ENCODE measurements around the gene TRERF1. TPM values are rescaled to one million over a fixed set of nuclear protein-coding genes. Genes with fewer than 3 reads are reported as not detected.

TRERF1 gene
- total and polyA plus RNA-seq, 5 donors from 2014 or later, result 2.3 to 55.7 (median 4.7) TPM

DNA sequence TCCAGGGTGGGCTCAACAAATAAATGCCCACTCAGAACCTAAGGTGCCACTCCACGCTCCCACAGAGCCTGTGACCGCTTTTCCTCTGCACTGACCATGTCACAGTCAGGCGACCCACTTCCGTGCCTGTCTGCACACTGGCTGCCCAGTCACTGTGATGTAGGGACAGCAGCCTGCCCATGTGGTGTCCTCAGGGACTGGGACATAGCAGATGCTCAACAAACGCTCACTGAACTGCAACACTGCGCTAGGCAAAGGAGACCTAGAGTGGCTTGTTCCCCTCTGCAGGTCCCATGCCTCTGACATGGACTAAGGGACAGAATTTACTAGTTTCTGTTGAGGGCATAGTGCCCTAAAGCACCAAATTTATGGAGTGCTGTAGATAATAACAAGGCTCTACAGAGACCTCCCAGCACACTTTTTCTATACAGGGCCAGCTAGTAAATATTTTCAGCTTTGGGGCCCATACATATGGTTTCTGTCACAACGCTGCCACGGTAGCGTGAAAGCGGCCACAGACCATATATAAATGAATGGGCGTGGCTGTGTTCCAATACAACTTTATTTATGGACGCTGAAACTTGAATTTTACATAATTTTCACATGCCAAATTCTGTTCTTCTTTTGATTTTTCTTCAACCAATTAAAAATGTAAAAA, 176.2 kb downstream of the TRERF1 start:
- peaks cover 4% of the 10 kb centered on the region for H3K36me3 Mint-ChIP-seq
- no peak overlapping the region for H3K4me3 Mint-ChIP-seq
- H3K9me3 ChIP-seq (ENCODE audit: control insufficient read depth in 2 of 2, low read length in 2 of 2), result no peaks in the 10 kb centered on the region
- H3K36me3 ChIP-seq (ENCODE audit: control insufficient read depth, insufficient read depth, low read length), result peaks cover 13% of the 10 kb centered on the region
- H3K4me1 Mint-ChIP-seq, result peaks cover 14 to 28% (median 21%) of the 10 kb centered on the region in 4 donors
- peaks cover 27% of the 10 kb centered on the region for H3K4me1 ChIP-seq (ENCODE audit: control insufficient read depth, insufficient read depth, low read length, poor library complexity, severe bottlenecking)
- ATAC-seq (ENCODE audit: low read depth in 2 of 2), result no peak
- no peak for DNase-seq
- no peak overlapping the region for H3K27ac ChIP-seq (ENCODE audit: insufficient read depth, low read length, poor library complexity, severe bottlenecking)
- H3K27ac Mint-ChIP-seq, result peak overlapping the region in 1 of 3 donors; percentile 25
- H3K27me3 Mint-ChIP-seq, result no peaks in the 10 kb centered on the region
- H3K27me3 ChIP-seq (ENCODE audit: control insufficient read depth, insufficient read depth, low read length), result no peaks in the 10 kb centered on the region
- H3K9me3 Mint-ChIP-seq, result no peaks in the 10 kb centered on the region
- no peak overlapping the region for H3K4me3 ChIP-seq (ENCODE audit: low read depth, low read length)

DNA sequence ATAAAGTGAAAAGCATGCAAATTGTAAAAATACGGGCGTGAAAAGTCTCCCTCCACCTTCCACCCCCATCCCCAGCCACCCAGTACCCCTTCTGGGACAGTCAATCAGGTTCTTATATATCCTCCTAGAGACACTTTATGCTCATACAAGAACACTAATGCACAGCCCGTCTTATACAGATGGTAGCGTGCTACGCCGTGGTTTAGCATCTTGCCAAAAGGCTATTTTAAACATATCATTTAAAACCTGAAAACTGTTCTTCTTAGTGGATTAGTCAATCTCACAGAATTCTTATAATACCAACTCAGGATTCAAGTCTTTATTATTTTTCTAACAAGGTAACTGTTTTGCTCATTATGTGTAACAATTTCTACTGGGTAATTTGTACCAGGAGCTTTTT, 176.8 kb downstream of the TRERF1 start:
- no peak for ATAC-seq (ENCODE audit: low read depth in 2 of 2)
- Histone ChIP-seq H3K4me1 (ENCODE audit: control insufficient read depth, insufficient read depth, low read length, poor library complexity, severe bottlenecking) (peaks cover 21% of the 10 kb centered on the region), H3K4me3 (ENCODE audit: low read depth, low read length) (no peak overlapping the region), H3K27me3 (ENCODE audit: control insufficient read depth, insufficient read depth, low read length) (no peaks in the 10 kb centered on the region), H3K27ac (ENCODE audit: insufficient read depth, low read length, poor library complexity, severe bottlenecking) (no peak overlapping the region), H3K36me3 (ENCODE audit: control insufficient read depth, insufficient read depth, low read length) (peaks cover 13% of the 10 kb centered on the region), H3K9me3 (ENCODE audit: control insufficient read depth in 2 of 2, low read length in 2 of 2) (no peaks in the 10 kb centered on the region)
- no peak overlapping the region for H3K4me3 Mint-ChIP-seq
- H3K4me1 Mint-ChIP-seq, result peaks cover 16 to 25% (median 21%) of the 10 kb centered on the region in 4 donors
- DNase-seq, result no peak
- H3K9me3 Mint-ChIP-seq, result no peaks in the 10 kb centered on the region
- H3K36me3 Mint-ChIP-seq, result peaks cover 9% of the 10 kb centered on the region
- H3K27ac Mint-ChIP-seq, result no peak overlapping the region
- H3K27me3 Mint-ChIP-seq, result no peaks in the 10 kb centered on the region

DNA sequence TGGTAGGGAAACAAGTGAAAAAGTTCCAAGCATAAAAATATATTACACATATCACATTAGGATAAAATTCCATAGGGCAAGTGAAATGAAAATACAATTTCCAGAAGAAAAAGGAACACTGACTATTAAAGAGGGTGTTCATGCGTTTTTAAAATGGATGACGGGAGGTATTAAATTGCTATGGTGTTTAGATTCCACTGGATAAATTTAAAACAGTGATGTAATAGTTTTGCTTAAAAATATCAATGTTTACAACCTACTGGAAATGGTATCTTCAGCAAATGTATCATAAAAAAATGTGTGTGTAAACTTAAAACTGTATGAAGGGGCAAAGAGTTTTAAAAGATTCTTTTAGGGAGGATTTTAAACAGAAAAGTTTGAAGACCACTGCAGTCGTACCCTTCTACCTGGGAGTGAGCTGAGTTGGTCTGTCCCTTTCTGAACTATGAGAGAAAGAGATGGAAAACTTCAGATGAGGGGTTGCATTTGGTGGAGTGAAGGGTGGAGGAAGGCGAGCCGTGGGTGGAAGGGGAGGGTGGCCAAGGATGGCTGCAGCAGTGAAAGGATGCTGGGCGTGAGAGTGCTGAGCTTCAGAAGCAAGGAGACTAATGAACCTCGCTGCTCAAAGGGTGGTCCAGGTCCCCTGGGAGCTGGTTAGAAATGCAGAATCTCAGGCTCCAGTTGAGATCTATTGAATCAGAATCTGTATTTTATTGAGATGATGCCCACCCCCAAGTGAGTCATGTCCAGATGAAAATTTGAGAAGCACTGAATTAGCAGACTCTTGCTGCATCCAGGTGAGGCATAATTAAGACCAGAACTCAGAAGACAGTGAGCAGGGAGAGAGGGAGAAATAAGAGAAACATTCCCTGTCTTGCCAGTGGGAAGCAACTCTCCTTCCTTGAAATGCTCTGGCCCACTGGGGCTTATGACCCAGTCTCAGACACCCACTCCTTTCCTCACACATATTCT, 179.6 kb downstream of the TRERF1 start:
- H3K36me3 Mint-ChIP-seq, result peaks cover 21% of the 10 kb centered on the region

DNA sequence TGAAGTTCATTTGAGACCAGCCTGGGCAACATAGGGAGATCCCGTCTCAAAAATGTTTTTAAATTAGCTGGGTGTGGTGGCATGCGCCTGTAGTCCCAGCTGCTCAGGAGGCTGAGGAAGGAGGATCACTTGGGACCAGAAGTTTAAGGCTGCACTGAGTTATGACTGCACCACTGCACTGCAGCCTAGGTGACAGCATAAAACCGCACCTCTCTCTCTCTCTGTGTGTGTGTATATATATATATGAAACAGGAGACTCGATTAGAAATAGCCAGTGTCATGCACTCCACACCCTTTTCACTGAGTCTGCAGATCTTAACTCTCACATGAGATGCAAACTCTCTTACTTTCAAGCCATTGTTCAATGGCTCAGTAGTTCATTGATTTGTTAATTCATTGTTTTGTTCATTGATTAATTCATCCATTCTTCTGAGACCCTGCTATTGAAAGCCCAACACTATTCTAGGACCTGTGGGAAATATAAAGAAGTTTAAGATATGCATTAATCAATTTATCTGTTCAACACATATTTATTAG, 181.7 kb downstream of the TRERF1 start:
- Mint-ChIP-seq H3K36me3 (peaks cover 21% of the 10 kb centered on the region), H3K4me3 (no peak overlapping the region), H3K9me3 (no peaks in the 10 kb centered on the region), H3K27ac (peak overlapping the region in 1 of 3 donors; percentile 56), H3K4me1 (peaks cover 0 to 9% (median 7%) of the 10 kb centered on the region in 4 donors), H3K27me3 (no peaks in the 10 kb centered on the region)
- Histone ChIP-seq H3K4me1 (ENCODE audit: control insufficient read depth, insufficient read depth, low read length, poor library complexity, severe bottlenecking) (no peaks in the 10 kb centered on the region), H3K27me3 (ENCODE audit: control insufficient read depth, insufficient read depth, low read length) (no peaks in the 10 kb centered on the region), H3K9me3 (ENCODE audit: control insufficient read depth in 2 of 2, low read length in 2 of 2) (no peaks in the 10 kb centered on the region), H3K27ac (ENCODE audit: insufficient read depth, low read length, poor library complexity, severe bottlenecking) (no peak overlapping the region), H3K36me3 (ENCODE audit: control insufficient read depth, insufficient read depth, low read length) (peaks cover 16% of the 10 kb centered on the region), H3K4me3 (ENCODE audit: low read depth, low read length) (no peak overlapping the region)
- no peak for DNase-seq
- no peak for ATAC-seq (ENCODE audit: low read depth in 2 of 2)

More for the DNA sequence above, 179.6 kb downstream of the TRERF1 start:
- H3K4me3 Mint-ChIP-seq, result no peak overlapping the region
- Histone ChIP-seq H3K4me1 (ENCODE audit: control insufficient read depth, insufficient read depth, low read length, poor library complexity, severe bottlenecking) (no peaks in the 10 kb centered on the region), H3K9me3 (ENCODE audit: control insufficient read depth in 2 of 2, low read length in 2 of 2) (no peaks in the 10 kb centered on the region), H3K36me3 (ENCODE audit: control insufficient read depth, insufficient read depth, low read length) (peaks cover 25% of the 10 kb centered on the region), H3K27me3 (ENCODE audit: control insufficient read depth, insufficient read depth, low read length) (no peaks in the 10 kb centered on the region), H3K27ac (ENCODE audit: insufficient read depth, low read length, poor library complexity, severe bottlenecking) (no peak overlapping the region), H3K4me3 (ENCODE audit: low read depth, low read length) (no peak overlapping the region)
- ATAC-seq (ENCODE audit: low read depth in 2 of 2), result no peak
- H3K27ac Mint-ChIP-seq, result peak overlapping the region in 2 of 3 donors; percentile 48 to 64
- no peaks in the 10 kb centered on the region for H3K27me3 Mint-ChIP-seq
- no peaks in the 10 kb centered on the region for H3K9me3 Mint-ChIP-seq
- H3K4me1 Mint-ChIP-seq, result peaks cover 0 to 10% (median 7%) of the 10 kb centered on the region in 4 donors
- DNase-seq, result no peak

DNA sequence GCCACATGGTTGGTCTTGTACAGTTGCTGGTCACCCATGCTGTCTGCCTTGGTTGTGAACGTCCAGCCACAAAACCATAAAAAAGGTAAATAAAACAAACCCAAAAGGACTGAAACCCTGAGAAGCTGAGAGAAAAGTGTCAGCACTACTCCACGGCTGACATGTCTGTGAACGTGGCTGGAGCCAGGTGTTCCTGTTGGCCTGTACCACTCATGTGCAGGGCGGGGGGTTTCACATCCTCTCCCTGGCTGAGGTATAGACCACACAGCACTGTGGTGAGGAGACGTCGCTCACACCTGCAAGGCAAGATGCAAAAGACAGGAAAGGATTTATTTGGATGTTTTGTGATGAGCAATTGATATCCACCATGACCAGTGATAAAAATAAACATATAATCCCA, 182.2 kb downstream of the TRERF1 start:
- Mint-ChIP-seq H3K36me3 (peaks cover 21% of the 10 kb centered on the region), H3K9me3 (no peaks in the 10 kb centered on the region), H3K27ac (no peak overlapping the region), H3K27me3 (no peaks in the 10 kb centered on the region), H3K4me3 (no peak overlapping the region), H3K4me1 (peaks cover 0 to 9% (median 7%) of the 10 kb centered on the region in 4 donors)
- peaks cover 16% of the 10 kb centered on the region for H3K36me3 ChIP-seq (ENCODE audit: control insufficient read depth, insufficient read depth, low read length)
- no peaks in the 10 kb centered on the region for H3K9me3 ChIP-seq (ENCODE audit: control insufficient read depth in 2 of 2, low read length in 2 of 2)
- H3K27ac ChIP-seq (ENCODE audit: insufficient read depth, low read length, poor library complexity, severe bottlenecking), result no peak overlapping the region
- no peaks in the 10 kb centered on the region for H3K4me1 ChIP-seq (ENCODE audit: control insufficient read depth, insufficient read depth, low read length, poor library complexity, severe bottlenecking)
- no peaks in the 10 kb centered on the region for H3K27me3 ChIP-seq (ENCODE audit: control insufficient read depth, insufficient read depth, low read length)
- DNase-seq (peak in 1 of 3 donors; percentile 68), ATAC-seq (ENCODE audit: low read depth in 2 of 2) (peak in 1 of 2 donors; percentile 48)
- H3K4me3 ChIP-seq (ENCODE audit: low read depth, low read length), result no peak overlapping the region

DNA sequence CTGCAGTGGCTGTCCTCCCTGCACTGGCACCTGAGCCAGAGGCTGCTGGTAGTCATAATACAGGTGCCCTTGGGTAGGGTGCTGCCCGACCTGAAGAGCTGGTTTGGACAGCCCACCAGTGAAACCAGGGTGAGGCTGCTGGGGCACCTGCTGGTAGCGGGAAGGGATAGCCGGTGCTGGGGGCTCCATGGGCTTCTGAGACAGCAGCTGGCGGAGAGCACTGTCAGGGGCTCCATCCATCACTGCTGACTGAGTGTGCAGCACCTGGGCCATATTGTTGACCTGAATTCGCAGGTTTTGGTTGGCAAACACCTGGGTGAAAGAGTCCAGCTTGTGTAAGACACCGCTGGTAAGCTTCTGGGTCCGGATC, 182.9 kb downstream of the TRERF1 start:
- H3K36me3 Mint-ChIP-seq, result peaks cover 21% of the 10 kb centered on the region
- peaks cover 18% of the 10 kb centered on the region for H3K36me3 ChIP-seq (ENCODE audit: control insufficient read depth, insufficient read depth, low read length)
- H3K9me3 ChIP-seq (ENCODE audit: control insufficient read depth in 2 of 2, low read length in 2 of 2), result no peaks in the 10 kb centered on the region
- no peak overlapping the region for H3K4me3 ChIP-seq (ENCODE audit: low read depth, low read length)
- H3K9me3 Mint-ChIP-seq, result no peaks in the 10 kb centered on the region
- no peaks in the 10 kb centered on the region for H3K4me1 ChIP-seq (ENCODE audit: control insufficient read depth, insufficient read depth, low read length, poor library complexity, severe bottlenecking)
- no peak overlapping the region for H3K27ac Mint-ChIP-seq
- no peak overlapping the region for H3K4me3 Mint-ChIP-seq
- peaks cover under 1 to 9% (median 7%) of the 10 kb centered on the region in 4 donors for H3K4me1 Mint-ChIP-seq
- H3K27me3 Mint-ChIP-seq, result no peaks in the 10 kb centered on the region
- no peaks in the 10 kb centered on the region for H3K27me3 ChIP-seq (ENCODE audit: control insufficient read depth, insufficient read depth, low read length)
- no peak overlapping the region for H3K27ac ChIP-seq (ENCODE audit: insufficient read depth, low read length, poor library complexity, severe bottlenecking)
- ATAC-seq (ENCODE audit: low read depth in 2 of 2), result no peak
- DNase-seq, result no peak

DNA sequence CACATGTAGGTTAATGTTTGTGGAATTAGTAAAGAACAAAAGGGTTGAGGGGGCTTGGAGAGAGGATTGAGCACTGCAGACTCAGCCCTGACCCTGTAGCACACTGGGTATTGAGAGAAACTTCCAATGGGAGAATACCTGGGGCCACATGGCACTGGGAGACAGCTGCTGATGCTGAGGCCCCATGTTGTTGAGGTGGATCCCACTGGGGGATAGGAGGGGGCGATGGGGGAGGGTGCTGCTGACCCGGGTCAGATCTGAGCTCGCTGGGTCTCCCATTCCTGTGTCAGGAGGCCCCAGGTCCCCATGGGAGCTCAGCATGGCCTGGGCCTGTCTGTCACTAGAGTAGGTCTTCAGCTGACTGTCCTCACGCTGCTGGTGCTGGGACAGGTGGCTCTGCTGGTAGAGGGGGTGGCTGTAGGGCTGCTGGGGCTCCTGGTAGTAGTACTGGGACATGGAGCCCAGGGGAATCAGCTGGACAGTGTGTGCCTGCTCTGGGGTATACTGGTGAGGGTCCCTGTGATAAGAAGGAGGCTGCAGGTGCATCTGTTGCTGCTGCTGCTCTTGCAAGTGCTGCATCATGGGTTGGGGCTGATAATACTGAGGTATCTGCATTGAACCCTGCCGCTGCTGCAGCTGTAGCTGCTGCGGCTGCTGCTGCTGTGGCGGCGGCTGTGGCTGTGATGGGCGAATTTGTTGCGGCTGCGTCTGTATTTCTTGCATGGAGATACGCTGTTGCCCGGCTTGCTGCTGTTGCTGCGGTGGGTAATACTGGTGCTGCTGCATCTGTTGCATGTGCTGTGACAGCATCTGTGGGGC, 183.5 kb downstream of the TRERF1 start:
- H3K27me3 Mint-ChIP-seq, result no peaks in the 10 kb centered on the region
- H3K4me3 Mint-ChIP-seq, result no peak overlapping the region
- Histone ChIP-seq H3K36me3 (ENCODE audit: control insufficient read depth, insufficient read depth, low read length) (peaks cover 18% of the 10 kb centered on the region), H3K27me3 (ENCODE audit: control insufficient read depth, insufficient read depth, low read length) (no peaks in the 10 kb centered on the region), H3K4me3 (ENCODE audit: low read depth, low read length) (no peak overlapping the region), H3K9me3 (ENCODE audit: control insufficient read depth in 2 of 2, low read length in 2 of 2) (no peaks in the 10 kb centered on the region), H3K27ac (ENCODE audit: insufficient read depth, low read length, poor library complexity, severe bottlenecking) (no peak overlapping the region), H3K4me1 (ENCODE audit: control insufficient read depth, insufficient read depth, low read length, poor library complexity, severe bottlenecking) (no peaks in the 10 kb centered on the region)
- ATAC-seq (ENCODE audit: low read depth in 2 of 2), result no peak
- no peaks in the 10 kb centered on the region for H3K9me3 Mint-ChIP-seq
- H3K27ac Mint-ChIP-seq, result no peak overlapping the region
- no peak for DNase-seq
- peaks cover 23% of the 10 kb centered on the region for H3K36me3 Mint-ChIP-seq
- H3K4me1 Mint-ChIP-seq, result peaks cover 4 to 9% (median 7%) of the 10 kb centered on the region in 4 donors

All from CD4-positive, CD25-positive, alpha-beta regulatory T cell (primary cell).